Nephron progenitor cell (in vitro differentiated cells): ENCODE measurements around the gene STARD3NL.

Source experiments
- DNase-seq: peaks from one replicate; pipeline ENCODE4 v3.0.0; 2021
- H3K27ac Mint-ChIP-seq: 2 replicates; pipeline ENCODE4 v1.8.0; 2021; ENCODE audit warnings: mild to moderate bottlenecking, moderate library complexity, mixed read lengths
- H3K27me3 Mint-ChIP-seq: 2 replicates; pipeline ENCODE4 v1.8.0; 2021; ENCODE audit warnings: mild to moderate bottlenecking, low read depth, mixed read lengths; ENCODE audit not compliant: poor library complexity
- H3K36me3 Mint-ChIP-seq: 2 replicates; pipeline ENCODE4 v1.8.0; 2021; ENCODE audit warnings: low read depth, mixed read lengths
- H3K4me1 Mint-ChIP-seq: 2 replicates; pipeline ENCODE4 v1.8.0; 2021; ENCODE audit warnings: mixed read lengths
- H3K4me3 Mint-ChIP-seq: 2 replicates; pipeline ENCODE4 v1.8.0; 2021; ENCODE audit warnings: mild to moderate bottlenecking, moderate library complexity, mixed read lengths
- H3K9me3 Mint-ChIP-seq: 2 replicates; pipeline ENCODE4 v1.8.0; 2021; ENCODE audit warnings: mild to moderate bottlenecking, moderate library complexity, mixed read lengths
- CTCF ChIP-seq: fragments of 200-600 bp; sonication (generic); IDR thresholded peaks from 2 replicates; pipeline ENCODE4 v1.5.0; 2021; ENCODE audit warnings: antibody characterized with exemption

STARD3NL gene

GRCh38 chr7:38178695-38179344, 775 bp downstream of the STARD3NL start:
- Mint-ChIP-seq H3K27ac (peak overlapping the region; percentile 94), H3K27me3 (peaks cover 6% of the 10 kb centered on the region), H3K9me3 (peaks cover 21% of the 10 kb centered on the region), H3K36me3 (peaks cover 10% of the 10 kb centered on the region), H3K4me1 (peaks cover 38% of the 10 kb centered on the region), H3K4me3 (peak overlapping the region; percentile 99)
- TF ChIP-seq CTCF, result no peak
- no peak for DNase-seq

- no peak for DNase-seq
- peaks cover 8% of the 10 kb centered on the region for H3K27me3 Mint-ChIP-seq
Measured at GRCh38 chr7:38179776-38180226, 1.8 kb downstream of the STARD3NL start.

GRCh38 chr7:38181111-38181510, 3.1 kb downstream of the STARD3NL start:
- H3K27me3 Mint-ChIP-seq, result peaks cover 8% of the 10 kb centered on the region
- TF ChIP-seq CTCF, result no peak
- no peak for DNase-seq
- no peak overlapping the region for H3K27ac Mint-ChIP-seq
- peaks cover 38% of the 10 kb centered on the region for H3K4me1 Mint-ChIP-seq
- peaks cover 26% of the 10 kb centered on the region for H3K36me3 Mint-ChIP-seq
- H3K9me3 Mint-ChIP-seq, result peaks cover 9% of the 10 kb centered on the region
- no peak overlapping the region for H3K4me3 Mint-ChIP-seq

More at GRCh38 chr7:38179776-38180226, 1.8 kb downstream of the STARD3NL start:
- Mint-ChIP-seq H3K4me3 (peak overlapping the region; percentile 99), H3K4me1 (peaks cover 38% of the 10 kb centered on the region), H3K9me3 (peaks cover 16% of the 10 kb centered on the region), H3K36me3 (peaks cover 17% of the 10 kb centered on the region), H3K27ac (peak overlapping the region; percentile 10)
- TF ChIP-seq CTCF, result no peak

- peaks cover 44% of the 10 kb centered on the region for H3K4me1 Mint-ChIP-seq
- H3K27me3 Mint-ChIP-seq, result peaks cover 8% of the 10 kb centered on the region
- no peak for DNase-seq
- TF ChIP-seq CTCF, result no peak
- H3K9me3 Mint-ChIP-seq, result peaks cover 3% of the 10 kb centered on the region
- H3K27ac Mint-ChIP-seq, result no peak overlapping the region
- no peak overlapping the region for H3K4me3 Mint-ChIP-seq
- peaks cover 26% of the 10 kb centered on the region for H3K36me3 Mint-ChIP-seq
Measured at GRCh38 chr7:38182450-38182849, 4.4 kb downstream of the STARD3NL start.

- Mint-ChIP-seq H3K27me3 (peaks cover 5% of the 10 kb centered on the region), H3K9me3 (peaks cover 9% of the 10 kb centered on the region), H3K4me1 (peaks cover 38% of the 10 kb centered on the region), H3K4me3 (no peak overlapping the region), H3K27ac (no peak overlapping the region), H3K36me3 (peaks cover 35% of the 10 kb centered on the region)
- DNase-seq, result no peak
- TF ChIP-seq CTCF, result no peak
Measured at GRCh38 chr7:38185395-38186307, 7.6 kb downstream of the STARD3NL start.
